SK-N-SH treated with all-trans-retinoic acid at 6 μM for 48 hours (cell line): ENCODE data around the gene KCNK1.

Experiments used
- ATAC-seq: fragments of 200-7000 bp; cut with Tn5 transposase; 3 replicates; pipeline ENCODE4 v1.9.1; 2020; ENCODE audit warnings: mild to moderate bottlenecking, moderate library complexity
- ARNTL ChIP-seq: fragments of 450-650 bp; formaldehyde crosslinking; IDR thresholded peaks from 2 replicates; pipeline ENCODE4 v1.5.0; 2020; ENCODE audit warnings: low read depth, mild to moderate bottlenecking, moderate library complexity, borderline replicate concordance
- BACH2 ChIP-seq: fragments of 250-450 bp; sonication (Bioruptor Pico); IDR thresholded peaks from 2 replicates; pipeline ENCODE4 v1.9.0; 2021; ENCODE audit warnings: mild to moderate bottlenecking, borderline replicate concordance
- CREB5 ChIP-seq: fragments of 250-450 bp; sonication (Bioruptor Pico); IDR thresholded peaks from 2 replicates; pipeline ENCODE4 v1.5.1; 2020; ENCODE audit warnings: low read depth, mild to moderate bottlenecking, moderate library complexity
- CSDC2 ChIP-seq: fragments of 250-450 bp; sonication (Bioruptor Pico); IDR thresholded peaks from 2 replicates; pipeline ENCODE4 v1.5.0; 2020; ENCODE audit warnings: mild to moderate bottlenecking, moderate library complexity
- CSRNP3 ChIP-seq: fragments of 250-450 bp; sonication (Bioruptor Pico); IDR thresholded peaks from 2 replicates; pipeline ENCODE4 v1.5.1; 2021; ENCODE audit warnings: mild to moderate bottlenecking, moderate library complexity
- ISL1 ChIP-seq: fragments of 250-450 bp; sonication (Bioruptor Pico); IDR thresholded peaks from 2 replicates; pipeline ENCODE4 v2.1.2; 2022; ENCODE audit warnings: mild to moderate bottlenecking, moderate library complexity
- OSR1 ChIP-seq: fragments of 250-450 bp; sonication (Bioruptor Pico); IDR thresholded peaks from 2 replicates; pipeline ENCODE4 v1.8.0; 2022; ENCODE audit warnings: moderate library complexity, mild to moderate bottlenecking, inconsistent platforms
- PATZ1 ChIP-seq: fragments of 250-450 bp; sonication (Bioruptor Pico); IDR thresholded peaks from 2 replicates; pipeline ENCODE4 v1.8.0; 2020; ENCODE audit warnings: mild to moderate bottlenecking, moderate library complexity, borderline replicate concordance
- RARB ChIP-seq: fragments of 250-450 bp; sonication (Bioruptor Pico); IDR thresholded peaks from 2 replicates; pipeline ENCODE4 v1.8.0; 2021; ENCODE audit warnings: mild to moderate bottlenecking, moderate library complexity
- SNAI2 ChIP-seq: fragments of 250-450 bp; sonication (Bioruptor Pico); IDR thresholded peaks from 2 replicates; pipeline ENCODE4 v1.5.0; 2020; ENCODE audit warnings: mild to moderate bottlenecking, moderate library complexity
- TCF4 ChIP-seq: fragments of 250-450 bp; sonication (Bioruptor Pico); IDR thresholded peaks from 2 replicates; pipeline ENCODE4 v1.8.0; 2021; ENCODE audit warnings: mild to moderate bottlenecking, moderate library complexity, borderline replicate concordance
- TOX ChIP-seq: fragments of 250-450 bp; sonication (Bioruptor Pico); IDR thresholded peaks from 2 replicates; pipeline ENCODE4 v1.8.0; 2021; ENCODE audit warnings: mild to moderate bottlenecking, moderate library complexity, borderline replicate concordance
- TSHZ2 ChIP-seq: fragments of 250-450 bp; sonication (Bioruptor Pico); IDR thresholded peaks from 2 replicates; pipeline ENCODE4 v1.5.0; 2020; ENCODE audit warnings: mild to moderate bottlenecking, moderate library complexity
- ZC3H10 ChIP-seq: fragments of 250-450 bp; sonication (Bioruptor Pico); IDR thresholded peaks from 2 replicates; pipeline ENCODE4 v1.5.1; 2021; ENCODE audit warnings: mild to moderate bottlenecking, moderate library complexity
- ZFP3 ChIP-seq: fragments of 250-450 bp; sonication (Bioruptor Pico); IDR thresholded peaks from 2 replicates; pipeline ENCODE4 v1.5.0; 2020; ENCODE audit warnings: mild to moderate bottlenecking, moderate library complexity
- ZFP30 ChIP-seq: fragments of 450-650 bp; formaldehyde crosslinking; IDR thresholded peaks from 2 replicates; pipeline ENCODE4 v1.5.0; 2022; ENCODE audit warnings: mild to moderate bottlenecking, moderate library complexity
- ZNF565 ChIP-seq: fragments of 450-650 bp; formaldehyde crosslinking; conservative IDR thresholded peaks from 2 replicates; pipeline ENCODE4 v1.5.0; 2020; ENCODE audit warnings: low read depth, mild to moderate bottlenecking, moderate library complexity
- ZNF70 ChIP-seq: fragments of 450-650 bp; formaldehyde crosslinking; IDR thresholded peaks from 2 replicates; pipeline ENCODE4 v1.5.0; 2020; ENCODE audit warnings: mild to moderate bottlenecking, moderate library complexity
- ZNF8 ChIP-seq: fragments of 450-650 bp; formaldehyde crosslinking; IDR thresholded peaks from 2 replicates; pipeline ENCODE4 v1.5.0; 2020; ENCODE audit warnings: mild to moderate bottlenecking, moderate library complexity

The KCNK1 gene

GRCh38 chr1:233572896-233573295, 41.0 kb upstream of the KCNK1 start:
- TF ChIP-seq BACH2 (CRISPR knock-in tag): no peak
- TF ChIP-seq TOX (CRISPR knock-in tag): no peak
- TF ChIP-seq CREB5 (CRISPR knock-in tag): no peak
- TF ChIP-seq TSHZ2 (CRISPR knock-in tag): no peak
- TF ChIP-seq, all 23 proteins: peak for 0
- ATAC-seq: no peak

GRCh38 chr1:233575450-233575849, 38.5 kb upstream of the KCNK1 start:
- no peak for ATAC-seq
- no peak for TF ChIP-seq PATZ1
- no peak for TF ChIP-seq CSDC2
- TF ChIP-seq OSR1: no peak
- TF ChIP-seq CSRNP3 (CRISPR knock-in tag): no peak
- no peak for TF ChIP-seq SNAI2
- no peak for TF ChIP-seq ZFP30
- TF ChIP-seq TSHZ2 (CRISPR knock-in tag): no peak
- no peak for TF ChIP-seq ZNF8
- TF ChIP-seq ZC3H10 (CRISPR knock-in tag): no peak
- no peak for TF ChIP-seq ZNF70
- no peak for TF ChIP-seq ISL1 (CRISPR knock-in tag)
- no peak for TF ChIP-seq ZFP3 (CRISPR knock-in tag)

- no peak for ATAC-seq
- no peak for TF ChIP-seq PATZ1
- TF ChIP-seq TSHZ2 (CRISPR knock-in tag): no peak
- no peak for TF ChIP-seq ARNTL
- no peak for TF ChIP-seq ZNF70
- no peak for TF ChIP-seq SNAI2
- no peak for TF ChIP-seq RARB (CRISPR knock-in tag)
- no peak for TF ChIP-seq ZNF8
- TF ChIP-seq TOX (CRISPR knock-in tag): no peak
- TF ChIP-seq OSR1: no peak
- no peak for TF ChIP-seq CREB5 (CRISPR knock-in tag)
- TF ChIP-seq TCF4: no peak
- no peak for TF ChIP-seq ZNF565 (CRISPR knock-in tag)
- TF ChIP-seq BACH2 (CRISPR knock-in tag): no peak
These were observed 31.5 kb upstream of the KCNK1 start for GRCh38 chr1:233582439-233582838.
